Endothelial cell of hepatic sinusoid (primary cell): ENCODE measurements around the gene TPT1.
"Not testable (repeated sequence)": the region's sequence is repeated elsewhere in the genome, so short reads cannot be mapped to it uniquely, and the experiment has no call there.

Source experiments
- in situ Hi-C: cut with HindIII; loops from 2 replicates; pipeline ENCODE4 v1.10.0; 2017; ENCODE audit warnings: low sequenced_read_pairs

TPT1 gene

DNA sequence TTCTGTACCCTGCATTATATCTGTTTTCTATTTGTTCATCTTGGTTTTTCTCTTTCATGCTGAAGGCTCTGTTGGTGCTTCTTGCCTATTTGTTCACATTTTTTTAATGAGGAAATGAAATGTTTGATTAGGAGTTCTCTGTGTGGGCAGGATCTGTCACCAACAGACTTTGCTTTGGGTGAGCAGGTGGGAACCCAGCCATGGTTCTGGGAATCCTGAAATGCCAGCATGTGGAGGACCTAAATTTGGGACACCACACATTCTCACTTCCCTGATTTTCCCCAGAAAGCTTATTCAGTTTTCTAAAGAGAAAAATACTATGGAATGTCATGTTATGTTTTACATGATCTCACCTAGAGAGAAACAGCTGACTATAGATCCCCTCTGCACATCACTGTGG, 34.0 kb downstream of the TPT1 start:
- in situ Hi-C loops = loop anchor here (5.0 kb wide), 1 partner anchor 70 kb away; no protein-coding TSS in a partner anchor

- in situ Hi-C loops = loop anchor here (5.0 kb wide), 1 partner anchor 68 kb away; no protein-coding TSS in a partner anchor
Observed at GRCh38 chr13:45305079-45305478, 35.9 kb downstream of the TPT1 start.

- in situ Hi-C loops = no loop called here
Observed at GRCh38 chr13:45303866-45304265, 37.1 kb downstream of the TPT1 start.

GRCh38 chr13:45303026-45303425, 38.0 kb downstream of the TPT1 start:
- in situ Hi-C loops = no loop called here

DNA sequence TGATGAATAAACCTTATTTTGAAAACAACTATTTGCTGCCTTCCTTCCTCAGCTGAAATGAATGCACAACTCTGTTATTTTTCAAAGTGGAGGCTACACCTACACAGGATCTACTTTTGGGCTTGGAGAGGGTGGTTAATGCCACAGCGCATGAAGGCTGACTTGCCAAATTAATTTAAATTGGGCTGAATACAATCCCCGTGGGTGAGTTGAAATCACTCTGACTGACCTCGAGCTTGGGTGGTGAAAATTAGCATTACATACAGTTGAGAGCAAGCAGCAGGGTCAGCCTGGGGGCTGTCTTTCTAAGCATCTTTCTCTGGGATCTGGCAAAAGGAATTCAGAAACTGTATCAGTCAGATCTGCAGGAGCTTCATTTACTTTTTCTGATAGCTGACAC, 38.5 kb downstream of the TPT1 start:
- in situ Hi-C loops = no loop called here

GRCh38 chr13:45301263-45301662, 39.7 kb downstream of the TPT1 start:
- in situ Hi-C loops = no loop called here

DNA sequence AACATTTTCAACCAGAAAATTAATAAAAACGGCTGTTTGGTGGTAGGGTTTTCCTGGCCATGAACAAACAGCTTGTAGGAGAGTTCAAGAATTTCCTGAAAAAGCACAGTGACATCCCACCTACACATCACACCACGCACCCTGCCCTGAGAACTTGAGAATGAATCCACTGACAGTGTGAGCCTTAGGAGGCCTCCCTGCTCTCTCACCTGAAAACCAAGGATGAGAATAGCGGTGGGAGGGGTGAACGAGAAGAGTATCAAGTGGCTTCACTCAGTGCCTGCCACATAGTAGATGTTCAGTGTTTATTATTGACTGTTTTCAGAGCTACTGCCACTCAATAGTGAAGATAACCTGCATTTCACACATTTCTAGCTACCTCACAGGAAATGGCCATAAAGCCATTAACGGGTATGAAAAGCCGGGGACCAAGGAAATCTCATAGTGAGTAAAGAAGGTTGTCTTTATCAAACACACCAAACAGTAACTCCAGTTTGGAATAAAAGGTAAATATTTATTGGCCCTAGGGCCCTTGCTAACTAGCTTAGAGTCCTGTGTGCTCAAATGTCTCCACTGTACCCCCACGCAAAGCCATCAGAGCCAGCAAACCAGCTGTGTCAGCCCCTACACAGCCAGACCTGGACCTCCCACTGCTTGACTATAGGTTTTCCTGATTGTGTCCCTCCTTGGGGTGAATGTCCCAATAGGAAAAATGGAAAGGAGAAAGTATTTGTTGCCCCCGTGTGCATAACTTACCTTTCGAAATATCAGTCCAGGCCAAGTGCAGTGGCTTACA, 40.6 kb downstream of the TPT1 start:
- in situ Hi-C loops = no loop called here

GRCh38 chr13:45299194-45299593, 41.8 kb downstream of the TPT1 start:
- in situ Hi-C loops = no loop called here

- in situ Hi-C loops = not testable (repeated sequence)
Observed at GRCh38 chr13:45298550-45298949, 42.4 kb downstream of the TPT1 start.

- in situ Hi-C loops = no loop called here
Observed at GRCh38 chr13:45298206-45298505, 42.8 kb downstream of the TPT1 start.

DNA sequence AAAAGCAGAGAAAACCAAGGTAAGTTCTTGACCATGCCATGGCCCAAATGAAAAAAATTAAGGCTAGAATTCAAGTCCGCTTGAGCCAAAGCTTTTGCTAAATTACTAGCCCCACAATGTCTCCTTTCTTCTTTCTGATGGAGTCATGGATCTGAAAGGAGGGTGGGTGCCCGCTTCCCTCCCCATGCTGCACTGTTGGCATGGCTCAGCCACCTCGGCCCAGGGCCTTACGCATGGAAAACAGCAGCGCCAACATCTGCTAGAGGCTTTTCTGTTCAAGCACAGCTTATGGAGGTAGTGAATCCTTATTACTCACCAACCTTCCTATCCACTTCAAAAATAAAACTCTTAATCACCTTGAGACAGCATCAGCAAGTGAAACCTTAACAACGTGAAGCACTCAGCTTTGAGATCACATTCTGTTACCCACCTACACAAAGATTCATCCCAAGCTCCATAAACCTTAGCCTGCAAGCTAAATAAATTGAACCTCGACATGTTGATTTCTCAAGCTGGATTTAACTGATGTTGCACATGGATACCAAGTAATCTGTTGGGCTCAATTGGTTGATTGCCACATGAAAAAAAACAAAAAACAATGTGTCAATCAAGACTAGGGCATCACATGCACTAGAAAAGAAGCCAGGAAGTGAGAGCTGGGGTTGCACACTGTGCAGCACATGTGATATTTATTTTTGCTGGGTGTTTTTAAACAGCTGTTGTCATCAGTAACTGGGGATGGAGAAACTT, 43.4 kb downstream of the TPT1 start:
- in situ Hi-C loops = no loop called here

DNA sequence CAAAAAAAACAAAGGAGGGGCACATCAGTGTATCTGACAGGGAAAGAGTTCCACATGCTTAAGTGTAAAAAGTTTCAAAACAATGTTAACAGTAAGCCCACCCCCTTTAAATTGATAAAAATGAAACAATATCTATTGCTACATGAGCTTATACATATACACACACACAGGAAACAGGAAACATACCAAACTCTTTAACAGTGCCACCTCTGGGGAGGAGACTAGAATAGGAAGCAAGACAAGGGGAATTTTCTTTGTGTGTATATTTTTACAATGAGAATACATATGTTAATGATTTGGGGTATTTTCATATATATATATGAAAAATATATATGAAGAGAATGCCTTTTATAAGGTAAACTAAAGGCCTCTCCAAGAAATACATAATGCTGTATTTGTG, 44.7 kb downstream of the TPT1 start:
- in situ Hi-C loops = no loop called here

DNA sequence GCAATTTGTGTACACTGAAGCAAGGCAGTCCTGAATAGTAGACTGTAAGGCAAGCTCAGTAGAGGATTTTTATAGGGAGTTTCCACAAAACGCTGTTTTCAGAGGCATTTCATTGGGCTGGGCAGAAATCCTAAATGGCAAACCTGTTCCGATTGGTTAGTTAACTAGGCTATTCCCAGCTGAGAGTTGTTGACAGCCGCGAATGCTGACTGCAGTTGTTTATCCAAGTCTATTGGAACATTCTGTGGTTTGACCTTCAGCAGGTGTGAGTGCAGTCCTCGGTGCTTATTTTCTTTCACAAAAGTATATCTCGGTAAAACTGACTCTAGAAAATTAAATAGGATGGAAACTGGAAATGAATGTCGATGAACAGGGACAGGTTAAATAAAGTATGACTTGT, 45.4 kb downstream of the TPT1 start:
- in situ Hi-C loops = no loop called here

DNA sequence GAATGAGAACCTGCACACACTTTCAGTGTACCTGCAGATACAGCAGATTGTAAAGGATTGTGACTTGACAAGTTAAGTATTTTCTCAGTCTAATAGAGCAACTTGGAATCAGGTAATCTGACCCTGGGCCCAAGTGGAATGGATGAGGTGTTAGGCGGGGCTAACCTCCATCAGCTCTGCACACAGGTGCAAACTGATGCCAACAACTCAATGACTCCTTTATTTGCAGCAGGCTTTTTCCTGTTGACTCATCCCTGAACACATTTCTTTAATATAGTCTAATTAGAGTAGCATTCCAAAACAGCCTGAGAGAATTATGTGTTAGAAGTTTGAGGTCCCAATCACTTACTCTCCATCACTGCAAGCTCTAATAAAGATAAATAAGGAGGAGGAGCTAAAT, 48.8 kb downstream of the TPT1 start:
- in situ Hi-C loops = loop anchor here (5.0 kb wide), 2 partner anchors 35 to 100 kb away; no protein-coding TSS in a partner anchor

DNA sequence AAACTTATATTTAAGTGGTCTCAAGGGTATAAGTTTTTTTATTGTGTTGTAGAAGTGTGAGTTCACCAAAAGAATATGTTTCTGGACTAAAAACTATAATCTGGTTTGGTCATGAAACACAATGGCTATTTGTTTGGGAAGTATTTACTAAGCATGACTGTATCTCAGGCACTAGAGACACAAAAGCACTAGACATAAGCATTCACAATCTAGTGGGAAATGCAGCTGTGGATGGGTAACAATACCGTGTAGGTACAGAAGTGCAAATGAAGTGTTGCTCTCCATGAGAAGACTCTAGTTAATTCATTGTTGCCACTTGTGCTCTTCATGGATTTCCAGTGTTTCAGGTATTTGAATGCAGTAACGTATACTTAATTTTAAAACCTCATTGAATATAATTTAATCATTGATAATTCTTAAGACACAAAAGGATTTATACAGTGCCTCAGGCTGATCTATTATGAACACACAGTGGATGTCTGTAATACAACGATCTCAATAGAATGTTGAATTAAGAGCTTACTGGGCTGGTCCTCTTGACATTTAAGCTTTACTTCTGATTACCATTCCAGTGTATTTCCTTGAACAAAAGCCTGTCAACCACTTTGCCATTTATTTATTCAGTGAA, 50.9 kb downstream of the TPT1 start:
- in situ Hi-C loops = loop anchor here (5.0 to 10.0 kb wide), 3 partner anchors 33 to 165 kb away; partner anchors contain the start of gene GTF2F2
